SKM-1 treated with dmso at 0.1 percent for 144 hours (cell line): ENCODE results near the gene HVCN1.

Experiments used
- DNase-seq: peaks from one replicate; lab custom pipeline; 2025; ENCODE audit not compliant: unreplicated experiment; lab: John Stamatoyannopoulos, UW

HVCN1 gene

DNA sequence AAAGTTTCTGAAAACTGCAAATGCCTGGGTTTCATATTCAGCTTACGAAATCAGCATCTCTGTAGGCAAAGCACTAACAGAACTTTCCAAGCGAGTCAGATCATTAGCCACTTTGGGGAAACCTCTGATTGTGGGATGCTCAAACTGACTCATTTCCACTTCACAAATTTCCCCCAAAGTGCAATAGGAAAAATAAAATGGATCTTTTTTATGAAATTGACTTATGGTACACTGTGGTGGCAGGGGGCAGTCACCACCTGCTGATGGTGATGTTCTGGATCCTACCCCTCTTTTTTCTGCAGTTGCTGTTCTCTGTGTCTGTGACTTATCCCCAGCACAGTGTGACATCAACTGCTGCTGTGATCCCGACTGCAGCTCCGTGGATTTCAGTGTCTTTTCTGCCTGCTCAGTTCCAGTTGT is 69.4 kb downstream of the HVCN1 start:
- DNase-seq = no peak

DNA sequence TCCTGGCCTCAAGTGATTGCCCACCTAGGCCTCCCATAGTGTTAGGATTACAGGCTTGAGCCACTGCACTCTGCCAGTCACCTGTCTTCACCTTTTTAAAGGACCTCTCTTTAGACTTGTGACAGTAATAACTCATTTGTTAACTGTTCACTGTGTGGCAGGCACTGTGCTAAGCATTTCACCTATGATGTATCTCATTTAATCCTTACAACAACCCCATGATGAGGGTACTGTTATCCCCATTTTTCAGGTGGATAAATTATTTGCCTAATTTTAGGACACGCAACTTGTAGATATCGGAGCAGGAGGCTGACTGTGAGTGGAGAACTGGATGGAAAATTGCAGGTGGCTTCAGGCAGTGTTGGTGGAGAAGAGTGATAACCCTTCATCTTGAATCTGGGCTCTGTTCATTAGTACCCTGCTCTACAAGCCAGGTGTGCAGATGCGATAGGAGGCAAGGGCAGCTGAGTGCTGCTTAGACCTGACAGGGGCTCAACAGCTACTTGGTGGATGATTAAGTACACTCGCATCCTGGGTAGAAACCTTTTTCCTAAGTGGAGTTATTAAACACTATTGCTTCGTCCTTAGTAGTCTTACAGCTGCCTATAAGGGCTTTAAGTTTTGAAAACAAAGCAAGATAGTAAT is 72.3 kb downstream of the HVCN1 start:
- DNase-seq = no peak

DNA sequence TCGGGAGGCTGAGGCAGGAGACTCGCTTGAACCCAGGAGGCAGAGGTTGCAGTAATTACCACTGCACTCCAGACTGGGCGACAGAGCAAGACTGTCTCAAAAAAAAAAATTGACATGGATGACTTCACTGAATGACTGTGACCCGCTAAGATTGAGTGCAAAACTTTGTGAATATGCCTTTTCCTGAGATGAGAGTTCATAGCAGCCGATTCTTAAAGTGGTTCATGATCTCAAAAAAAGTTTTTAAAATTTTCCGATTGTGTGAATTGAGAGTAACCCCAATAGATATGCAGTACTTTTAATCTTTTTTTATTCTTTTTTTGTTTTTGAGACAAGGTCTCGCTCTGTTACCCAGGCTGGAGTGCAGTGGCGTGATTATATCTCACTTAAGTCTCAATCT is 73.7 kb downstream of the HVCN1 start:
- no peak for DNase-seq

DNA sequence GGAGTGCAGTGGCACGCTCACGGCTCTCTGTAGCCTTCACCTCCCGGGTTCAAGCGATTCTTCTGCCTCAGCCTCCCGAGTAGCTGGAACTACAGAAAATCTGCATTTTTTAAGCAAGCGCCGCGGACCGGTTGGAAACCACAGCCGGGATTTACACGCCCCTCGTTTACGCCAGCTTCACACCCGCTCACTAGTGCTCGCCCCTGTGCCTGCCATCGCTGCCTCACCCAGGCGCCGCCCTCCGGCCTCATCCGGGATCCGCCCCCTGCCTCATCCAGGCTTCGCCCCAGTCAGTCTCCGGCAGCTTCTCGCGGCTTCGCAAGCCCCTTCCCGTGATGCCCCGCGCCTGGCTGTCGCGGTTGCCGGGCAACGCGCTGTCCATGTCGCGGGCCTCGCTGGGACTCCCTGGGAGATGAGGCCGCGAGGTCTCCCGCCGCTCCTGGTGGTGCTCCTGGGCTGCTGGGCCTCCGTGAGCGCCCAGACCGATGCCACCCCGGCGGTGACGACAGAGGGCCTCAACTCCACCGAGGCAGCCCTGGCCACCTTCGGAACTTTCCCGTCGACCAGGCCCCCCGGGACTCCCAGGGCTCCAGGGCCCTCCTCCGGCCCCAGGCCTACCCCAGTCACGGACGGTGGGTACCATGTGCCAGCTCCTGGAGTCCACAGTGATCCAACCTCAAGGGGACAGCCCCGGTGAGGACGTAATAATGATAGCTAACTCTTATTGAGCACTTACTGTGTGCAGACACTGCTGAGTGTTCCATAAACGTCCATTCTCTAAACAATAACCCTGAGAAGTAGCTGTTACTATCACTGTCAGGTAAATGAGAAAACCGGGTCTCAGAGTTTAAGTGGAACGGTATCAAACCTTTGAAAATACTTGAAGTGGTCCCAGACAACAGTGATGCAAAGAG is 74.9 kb downstream of the HVCN1 start, which contains the start of gene TCTN1:
TSS of gene TCTN1 (plus strand) at position 359 of the 914 bp plus-strand sequence. CDS start at position 413, 54 bp downstream.
- peak; percentile 80 for DNase-seq

DNA sequence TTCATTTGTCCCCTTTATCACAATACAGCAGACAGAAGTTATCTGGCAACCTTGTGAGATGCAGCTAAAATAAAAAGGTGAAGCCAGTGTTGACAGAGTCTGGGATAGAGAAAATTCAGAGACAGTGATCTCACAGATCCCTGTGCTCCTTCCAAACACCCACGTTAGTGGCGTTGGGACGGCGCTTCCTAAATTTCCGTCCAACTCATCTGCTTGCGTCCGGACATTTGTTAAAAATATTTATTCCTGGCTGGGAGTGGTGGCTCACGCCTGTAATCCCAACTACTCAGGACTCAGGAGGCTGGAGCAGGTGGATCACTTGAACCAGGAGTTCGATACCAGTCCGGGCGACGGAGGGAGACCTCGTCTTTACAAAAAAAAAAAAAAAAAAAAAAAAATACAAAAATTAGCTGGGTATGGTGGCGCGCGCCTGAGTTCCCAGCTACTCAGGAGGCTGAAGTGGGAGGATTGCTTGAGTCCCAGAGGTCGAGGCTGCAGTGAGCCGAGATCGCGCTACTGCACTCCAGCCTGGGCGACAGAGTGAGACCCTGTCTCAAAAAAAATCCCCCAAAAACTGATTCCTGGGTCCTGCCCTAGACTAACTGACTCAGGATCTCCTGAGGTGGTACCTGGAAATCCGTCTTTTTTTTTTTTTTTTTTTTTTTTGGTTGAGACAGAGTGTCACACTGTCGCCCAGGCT is 75.7 kb downstream of the HVCN1 start:
- no peak for DNase-seq

DNA sequence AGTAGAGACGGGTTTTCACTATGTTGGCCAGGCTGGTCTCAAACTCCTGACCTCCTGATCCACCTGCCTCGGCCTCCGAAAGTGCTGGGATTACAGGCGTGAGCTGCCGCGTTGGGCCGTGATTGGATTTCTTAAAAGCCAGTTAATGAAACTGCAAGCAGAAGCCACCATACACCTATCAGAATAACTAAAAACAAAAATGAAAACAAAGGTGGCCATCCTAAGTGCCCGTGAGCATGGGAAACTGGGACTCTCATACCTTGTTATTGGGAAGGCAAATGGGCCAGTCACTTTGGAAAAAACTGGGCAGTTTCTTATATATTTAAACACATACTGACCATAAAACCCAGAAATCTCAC is 82.7 kb downstream of the HVCN1 start:
- no peak for DNase-seq

DNA sequence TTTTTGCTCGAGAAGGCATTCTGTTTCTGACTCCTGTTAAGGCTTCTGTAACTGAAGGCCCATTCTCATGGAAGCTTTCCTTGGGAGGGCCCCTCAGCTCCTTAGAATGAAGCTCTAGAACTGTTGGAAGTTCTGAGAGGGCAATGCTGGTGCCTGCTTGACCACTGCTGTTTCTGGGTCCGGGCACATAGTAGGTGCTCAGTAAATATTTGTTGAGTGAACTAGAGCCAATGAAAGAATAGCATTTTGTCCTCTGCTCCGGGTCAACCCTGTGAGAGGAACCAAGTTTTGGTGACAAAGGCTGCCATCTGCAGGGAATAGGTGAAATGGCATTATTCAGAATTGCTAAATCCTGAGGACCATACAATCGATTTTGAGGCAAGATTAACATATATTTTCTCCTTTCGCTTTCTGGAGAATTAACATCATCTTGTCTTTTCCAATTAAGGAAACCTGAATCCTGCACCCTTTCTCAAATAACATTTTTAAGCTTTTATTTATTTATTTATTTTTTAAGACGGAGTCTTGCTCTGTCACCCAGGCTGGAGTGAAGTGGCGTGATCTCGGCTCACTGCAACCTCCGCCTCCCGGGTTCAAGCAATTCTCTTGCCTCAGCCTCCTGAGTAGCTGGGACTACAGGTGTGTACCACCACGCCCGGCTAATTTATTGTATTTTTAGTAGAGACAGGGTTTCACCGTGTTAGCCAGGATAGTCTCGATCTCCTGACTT is 86.7 kb downstream of the HVCN1 start:
- DNase-seq = peak; percentile 51

DNA sequence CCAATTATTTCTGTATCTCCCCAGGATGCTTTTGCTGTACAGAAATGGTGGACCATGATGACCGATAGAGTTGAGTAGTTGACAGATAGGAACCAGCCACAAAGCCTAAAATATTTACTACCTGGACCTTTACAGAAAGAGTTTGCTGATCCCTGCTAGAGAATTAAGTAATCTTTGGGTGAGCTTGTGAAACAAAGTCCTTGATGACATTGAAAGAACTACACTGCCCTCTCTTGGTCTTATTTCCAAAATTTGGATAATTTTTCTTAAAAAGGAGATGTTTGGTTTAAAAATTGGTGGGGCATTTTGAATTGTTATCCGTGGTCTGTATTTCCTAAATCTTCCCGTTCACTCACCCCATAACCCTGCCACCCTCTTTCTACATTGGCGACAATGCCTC is 88.7 kb downstream of the HVCN1 start:
- peak; percentile 49 for DNase-seq

DNA sequence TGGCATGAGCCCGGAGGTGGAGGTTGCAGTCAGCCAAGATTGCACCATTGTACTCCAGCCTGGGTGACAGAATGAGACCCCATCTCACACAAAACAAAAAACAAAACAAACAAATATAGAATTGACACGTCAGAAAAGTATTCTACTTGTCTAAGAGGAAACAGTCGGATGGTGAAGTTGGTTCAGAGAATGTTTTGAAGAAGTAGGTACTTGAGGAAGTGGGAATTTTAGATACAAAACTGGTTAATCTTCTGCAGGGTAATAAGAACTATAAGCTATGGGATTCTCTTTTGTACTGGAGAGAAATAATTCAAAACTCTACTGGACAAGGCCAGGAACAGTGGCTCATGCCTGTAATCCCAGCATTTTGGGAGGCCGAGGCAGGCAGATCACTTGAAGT is 89.6 kb downstream of the HVCN1 start:
- no peak for DNase-seq
